Endothelial cell of umbilical vein (primary cell): ENCODE results near the gene ZNF423. TPM values are rescaled to one million over a fixed set of nuclear protein-coding genes. Genes with fewer than 3 reads are reported as not detected.

Experiments
- BruUV-seq: library from RNA; stranded (reverse); fragments of 400-500 nt; replicated peaks from 2 replicates; lab custom pipeline; 2021; lab: Mats Ljungman, UMichigan
- CTCF ChIA-PET: fragments of 300-600, 350-600 bp; sonication (Branson Sonifier 250); formaldehyde crosslinking; loops from one replicate; lab custom pipeline; 2021; ENCODE audit warnings: antibody characterized with exemption, inconsistent platforms; lab: Charles Lee
- POLR2A ChIA-PET: fragments of 300-600, 350-600 bp; sonication (Branson Sonifier 250); formaldehyde crosslinking; loops from one replicate; lab custom pipeline; 2021; ENCODE audit warnings: antibody characterized with exemption, inconsistent platforms; lab: Charles Lee
- DNase-seq: peaks from one replicate; pipeline ENCODE4 v3.0.0-alpha.2; 2011; ENCODE audit warnings: low read depth, low spot score
- FAIRE-seq: peaks from 2 replicates; lab custom pipeline; 2011; peaks lifted over from hg19 to GRCh38; lab: Jason Lieb, UNC
- H2AFZ ChIP-seq: 2 replicates; pipeline ENCODE4 v1.6.0; 2012; ENCODE audit warnings: low read depth, low read length, control low read depth, inconsistent platforms
- H3K27ac ChIP-seq: 2 replicates; pipeline ENCODE4 v1.5.1; 2011; ENCODE audit warnings: low read depth, mild to moderate bottlenecking, control low read depth, low read length, moderate library complexity; ENCODE audit not compliant: insufficient read depth
- H3K27me3 ChIP-seq, 2 experiments: 2 replicates each; pipeline versions ENCODE4 v1.6.0 to v1.6.1; 2011; ENCODE audit warnings: low read length in 2 of 2, mixed read lengths in 1 of 2; ENCODE audit not compliant: control insufficient read depth in 2 of 2, insufficient read depth in 2 of 2
- H3K36me3 ChIP-seq, 2 experiments: 2 replicates in 1 of 2; 3 replicates in 1 of 2; pipeline ENCODE4 v1.5.1; 2011; ENCODE audit warnings: low read length in 2 of 2, mild to moderate bottlenecking in 1 of 2, moderate library complexity in 1 of 2; ENCODE audit not compliant: control insufficient read depth in 2 of 2, insufficient read depth in 2 of 2; ENCODE audit errors: extremely low read depth in 1 of 2
- H3K4me1 ChIP-seq: 3 replicates; pipeline ENCODE4 v1.5.1; 2011; ENCODE audit warnings: mild to moderate bottlenecking, low read length; ENCODE audit not compliant: control insufficient read depth, insufficient read depth; ENCODE audit errors: extremely low read depth
- H3K4me2 ChIP-seq: 2 replicates; pipeline ENCODE4 v1.6.1; 2011; ENCODE audit warnings: low read length, control low read depth, mixed read lengths; ENCODE audit not compliant: insufficient read depth
- H3K4me3 ChIP-seq, 3 experiments: fragments of 200-600 bp in 1 of 3; sonication (generic), shearing (Covaris generic) in 1 of 3; replicated peaks in 1 of 3; 2 replicates each; pipeline ENCODE4 v1.5.1; 2011 to 2016; ENCODE audit warnings: control low read depth in 3 of 3, low read length in 3 of 3, mild to moderate bottlenecking in 2 of 3, inconsistent platforms in 1 of 3, low read depth in 1 of 3, moderate library complexity in 1 of 3; ENCODE audit not compliant: insufficient read depth in 1 of 3
- H3K79me2 ChIP-seq: 2 replicates; pipeline ENCODE4 v1.6.0; 2012; ENCODE audit warnings: low read length, inconsistent platforms; ENCODE audit not compliant: control insufficient read depth, insufficient read depth
- H3K9ac ChIP-seq: replicated peaks from 2 replicates; pipeline ENCODE3; 2011; ENCODE audit warnings: low read length, control low read depth; ENCODE audit not compliant: insufficient read depth; ENCODE audit errors: extremely low read depth
- H3K9me1 ChIP-seq: replicated peaks from 3 replicates; pipeline ENCODE4 v1.6.0; 2011; ENCODE audit warnings: mild to moderate bottlenecking, low read length; ENCODE audit not compliant: control insufficient read depth, insufficient read depth; ENCODE audit errors: extremely low read depth
- H3K9me3 ChIP-seq: replicated peaks from 2 replicates; pipeline ENCODE4 v1.5.1; 2012; ENCODE audit warnings: low read length, inconsistent platforms; ENCODE audit not compliant: control insufficient read depth, insufficient read depth
- H4K20me1 ChIP-seq: replicated peaks from 2 replicates; pipeline ENCODE3; 2011; ENCODE audit warnings: mild to moderate bottlenecking, low read length; ENCODE audit not compliant: control insufficient read depth, insufficient read depth; ENCODE audit errors: extremely low read depth
- EZH2 ChIP-seq: IDR thresholded peaks from 2 replicates; pipeline ENCODE4 v1.6.1; 2012; ENCODE audit warnings: borderline replicate concordance, low read depth, mild to moderate bottlenecking, moderate library complexity, low read length, inconsistent platforms; ENCODE audit not compliant: severe bottlenecking
- FOS ChIP-seq: IDR thresholded peaks from 2 replicates; pipeline ENCODE4 v1.6.1; 2011; ENCODE audit warnings: mild to moderate bottlenecking, low read length, moderate library complexity, borderline replicate concordance; ENCODE audit not compliant: insufficient read depth
- GATA2 ChIP-seq: IDR thresholded peaks from 2 replicates; pipeline ENCODE4 v1.7.0; 2011; ENCODE audit warnings: low read depth, mild to moderate bottlenecking, moderate library complexity, mixed read lengths, low read length; ENCODE audit not compliant: insufficient read length, insufficient read depth
- MAX ChIP-seq: IDR thresholded peaks from 2 replicates; pipeline ENCODE4 v1.6.1; 2011; ENCODE audit not compliant: insufficient read depth, insufficient read length
- POLR2AphosphoS5 ChIP-seq: IDR thresholded peaks from 2 replicates; pipeline ENCODE4 v1.6.1; 2012; ENCODE audit warnings: low read depth, mild to moderate bottlenecking, control low read depth, low read length, moderate library complexity; ENCODE audit not compliant: insufficient read depth
- dilution Hi-C: fragments of 300-500 bp; cut with MboI; formaldehyde crosslinking; loops from one replicate; pipeline ENCODE4 v1.15.0; 2019; ENCODE audit warnings: low sequenced_read_pairs; ENCODE audit not compliant: extremely low pct_ligation_motif_present
- intact Hi-C: fragments of 100-400 bp; cut with micrococcal nuclease; formaldehyde crosslinking; loops from one replicate; pipeline ENCODE4 v1.10.0; 2022
- polyA plus RNA-seq, 4 experiments: library from polyadenylated mRNA; depleted of rRNA in 3 of 4; stranded (reverse) in 3 of 4; unstranded in 1 of 4; fragments of >200 nt; gene quantifications; 2 replicates each; pipeline versions ENCODE4 v1.2.1 to v1.2.3, GENCODE V29; 2011 to 2012; ENCODE audit warnings: missing spikeins in 1 of 4
- total RNA-seq: library from RNA; stranded (reverse); gene quantifications from 2 replicates; pipeline ENCODE4 v1.2.3, GENCODE V29; 2021
- TF ChIP-seq, protein P1 (sequence below), 2 donors: IDR thresholded peaks; 1 replicate in 1 of 2; 2 replicates in 1 of 2; pipeline ENCODE4 v1.5.1; 2011; ENCODE audit warnings: low read length in 2 of 2, mild to moderate bottlenecking in 2 of 2, moderate library complexity in 2 of 2, control low read depth in 1 of 2, inconsistent platforms in 1 of 2, low read depth in 1 of 2; ENCODE audit not compliant: insufficient read depth in 1 of 2; ENCODE audit errors: extremely low read depth in 1 of 2

The ZNF423 gene
- total and polyA plus RNA-seq, 2 donors (not counting 3 experiments of a cell fraction or from before 2014, with no cell fraction given) = 2.2 to 8.1 TPM

GRCh38 chr16:49896447-49896964 is 40.6 kb upstream of the ZNF423 start:
- ChIA-PET POLR2A (no interaction called here), CTCF (interaction anchor here (1.2 kb wide), 1 partner anchor 16 kb away, joined by 3 read pairs; no protein-coding TSS in a partner anchor)
- no peak for TF ChIP-seq MAX
- TF ChIP-seq, protein P1, sequence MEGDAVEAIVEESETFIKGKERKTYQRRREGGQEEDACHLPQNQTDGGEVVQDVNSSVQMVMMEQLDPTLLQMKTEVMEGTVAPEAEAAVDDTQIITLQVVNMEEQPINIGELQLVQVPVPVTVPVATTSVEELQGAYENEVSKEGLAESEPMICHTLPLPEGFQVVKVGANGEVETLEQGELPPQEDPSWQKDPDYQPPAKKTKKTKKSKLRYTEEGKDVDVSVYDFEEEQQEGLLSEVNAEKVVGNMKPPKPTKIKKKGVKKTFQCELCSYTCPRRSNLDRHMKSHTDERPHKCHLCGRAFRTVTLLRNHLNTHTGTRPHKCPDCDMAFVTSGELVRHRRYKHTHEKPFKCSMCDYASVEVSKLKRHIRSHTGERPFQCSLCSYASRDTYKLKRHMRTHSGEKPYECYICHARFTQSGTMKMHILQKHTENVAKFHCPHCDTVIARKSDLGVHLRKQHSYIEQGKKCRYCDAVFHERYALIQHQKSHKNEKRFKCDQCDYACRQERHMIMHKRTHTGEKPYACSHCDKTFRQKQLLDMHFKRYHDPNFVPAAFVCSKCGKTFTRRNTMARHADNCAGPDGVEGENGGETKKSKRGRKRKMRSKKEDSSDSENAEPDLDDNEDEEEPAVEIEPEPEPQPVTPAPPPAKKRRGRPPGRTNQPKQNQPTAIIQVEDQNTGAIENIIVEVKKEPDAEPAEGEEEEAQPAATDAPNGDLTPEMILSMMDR (IDR thresholded peaks at IDR 0.05; ENCODE audit: extremely low read depth in 1 of 2, insufficient read depth in 1 of 2, low read depth in 1 of 2, low read length in 2 of 2) = no peak
- TF ChIP-seq EZH2 = no peak
- intact Hi-C loops = no loop called here
- Histone ChIP-seq H2AFZ (no peak overlapping the region), H3K27me3 (no peaks in the 10 kb centered on the region), H3K36me3 (no peaks in the 10 kb centered on the region), H3K9me3 (no peaks in the 10 kb centered on the region), H3K9ac (no peak overlapping the region), H4K20me1 (no peaks in the 10 kb centered on the region), H3K27ac (no peak overlapping the region), H3K79me2 (no peaks in the 10 kb centered on the region), H3K4me3 (no peak overlapping the region), H3K4me2 (no peak overlapping the region), H3K4me1 (no peaks in the 10 kb centered on the region), H3K9me1 (no peaks in the 10 kb centered on the region)
- no peak for DNase-seq
- no peak for FAIRE-seq
- dilution Hi-C loops = no loop called here
- BruUV-seq = no TSS peak

GRCh38 chr16:49890876-49891275 is 35.0 kb upstream of the ZNF423 start:
- TF ChIP-seq FOS = no peak
- TF ChIP-seq, protein P1 (IDR thresholded peaks at IDR 0.05; ENCODE audit: extremely low read depth in 1 of 2, insufficient read depth in 1 of 2, low read depth in 1 of 2, low read length in 2 of 2) = peak in 1 of 2 donors; percentile 44
- no peak for TF ChIP-seq GATA2
- TF ChIP-seq POLR2AphosphoS5 = no peak
- H3K9ac ChIP-seq = no peak overlapping the region
- intact Hi-C loops = no loop called here
- no peaks in the 10 kb centered on the region for H3K9me3 ChIP-seq
- FAIRE-seq = no peak
- H3K27ac ChIP-seq = no peak overlapping the region
- CTCF ChIA-PET = interaction anchor here (0.6 to 2.5 kb wide), 3 partner anchors 14 to 483 kb away, joined by 3 to 14 read pairs (median 3); no protein-coding TSS in a partner anchor
- no peaks in the 10 kb centered on the region for H3K4me1 ChIP-seq
- no peaks in the 10 kb centered on the region for H3K36me3 ChIP-seq
- no TSS peak for BruUV-seq
- H3K4me2 ChIP-seq = no peak overlapping the region
- H3K9me1 ChIP-seq = no peaks in the 10 kb centered on the region
- POLR2A ChIA-PET = no interaction called here
- no peaks in the 10 kb centered on the region for H3K79me2 ChIP-seq
- H2AFZ ChIP-seq = no peak overlapping the region
- DNase-seq = peak; percentile 20
- H3K27me3 ChIP-seq = no peaks in the 10 kb centered on the region
- dilution Hi-C loops = no loop called here
- H4K20me1 ChIP-seq = no peaks in the 10 kb centered on the region
- H3K4me3 ChIP-seq = no peak overlapping the region
